Cardiac muscle cell (in vitro differentiated cells and primary cell): ENCODE results near the gene TLL2. TPM values are rescaled to one million over a fixed set of nuclear protein-coding genes. Genes with fewer than 3 reads are reported as not detected.
A peak's percentile ranks its signal among the peaks of the same experiment; 100 is the strongest.

Experiments used
- DNase-seq, 2 donors: peaks; one replicate each; pipeline versions ENCODE4 v3.0.0 to v3.0.0-alpha.2; 2010 to 2017; ENCODE audit warnings: low read depth in 1 of 2, low spot score in 1 of 2
- H3K27ac ChIP-seq: fragments of 200-600 bp; sonication (generic); 2 replicates; pipeline ENCODE4 v1.5.1; 2016
- H3K27me3 ChIP-seq: fragments of 200-600 bp; sonication (generic); 2 replicates; pipeline ENCODE4 v1.6.0; 2016; ENCODE audit warnings: control low read depth
- H3K36me3 ChIP-seq: fragments of 200-600 bp; sonication (generic); 2 replicates; pipeline ENCODE4 v1.5.1; 2016; ENCODE audit warnings: control low read depth
- H3K4me1 ChIP-seq: fragments of 200-600 bp; sonication (generic); 2 replicates; pipeline ENCODE4 v1.8.1; 2017; ENCODE audit warnings: low read depth, mild to moderate bottlenecking, mixed run types
- H3K4me3 ChIP-seq: fragments of 200-600 bp; sonication (generic); 2 replicates; pipeline ENCODE4 v1.5.1; 2016; ENCODE audit warnings: mild to moderate bottlenecking
- H3K9me3 ChIP-seq: fragments of 200-600 bp; sonication (generic); 2 replicates; pipeline ENCODE4 v1.5.1; 2017; ENCODE audit warnings: low read depth, mild to moderate bottlenecking, control low read depth
- polyA plus RNA-seq: library from polyadenylated mRNA; unstranded; fragments of >200 nt; fragmentation: Nextera tagmentation; extraction: Ambion mirVana; gene quantifications from 2 replicates; pipeline ENCODE4 v1.2.1, GENCODE V29; 2016
- total RNA-seq: library from RNA; depleted of rRNA; stranded (reverse); fragments of >200 nt; gene quantifications from 2 replicates; pipeline ENCODE4 v1.2.3, GENCODE V29; 2016
- TF ChIP-seq, protein P1 (sequence below): IDR thresholded peaks from 2 replicates; pipeline ENCODE4 v1.5.1; 2012; ENCODE audit warnings: low read depth, mild to moderate bottlenecking, low read length

The TLL2 gene
- total and polyA plus RNA-seq, 2 experiments from 2014 or later: 0.15 to 0.55 TPM

GRCh38 chr10:96419351-96419750 lies 94.4 kb downstream of the TLL2 start:
- H3K4me3 ChIP-seq: no peak overlapping the region
- DNase-seq: no peak
- no peaks in the 10 kb centered on the region for H3K36me3 ChIP-seq
- H3K27me3 ChIP-seq: no peaks in the 10 kb centered on the region
- H3K4me1 ChIP-seq: no peaks in the 10 kb centered on the region
- no peak overlapping the region for H3K27ac ChIP-seq
- TF ChIP-seq, protein P1, sequence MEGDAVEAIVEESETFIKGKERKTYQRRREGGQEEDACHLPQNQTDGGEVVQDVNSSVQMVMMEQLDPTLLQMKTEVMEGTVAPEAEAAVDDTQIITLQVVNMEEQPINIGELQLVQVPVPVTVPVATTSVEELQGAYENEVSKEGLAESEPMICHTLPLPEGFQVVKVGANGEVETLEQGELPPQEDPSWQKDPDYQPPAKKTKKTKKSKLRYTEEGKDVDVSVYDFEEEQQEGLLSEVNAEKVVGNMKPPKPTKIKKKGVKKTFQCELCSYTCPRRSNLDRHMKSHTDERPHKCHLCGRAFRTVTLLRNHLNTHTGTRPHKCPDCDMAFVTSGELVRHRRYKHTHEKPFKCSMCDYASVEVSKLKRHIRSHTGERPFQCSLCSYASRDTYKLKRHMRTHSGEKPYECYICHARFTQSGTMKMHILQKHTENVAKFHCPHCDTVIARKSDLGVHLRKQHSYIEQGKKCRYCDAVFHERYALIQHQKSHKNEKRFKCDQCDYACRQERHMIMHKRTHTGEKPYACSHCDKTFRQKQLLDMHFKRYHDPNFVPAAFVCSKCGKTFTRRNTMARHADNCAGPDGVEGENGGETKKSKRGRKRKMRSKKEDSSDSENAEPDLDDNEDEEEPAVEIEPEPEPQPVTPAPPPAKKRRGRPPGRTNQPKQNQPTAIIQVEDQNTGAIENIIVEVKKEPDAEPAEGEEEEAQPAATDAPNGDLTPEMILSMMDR: no peak
- no peaks in the 10 kb centered on the region for H3K9me3 ChIP-seq

DNA sequence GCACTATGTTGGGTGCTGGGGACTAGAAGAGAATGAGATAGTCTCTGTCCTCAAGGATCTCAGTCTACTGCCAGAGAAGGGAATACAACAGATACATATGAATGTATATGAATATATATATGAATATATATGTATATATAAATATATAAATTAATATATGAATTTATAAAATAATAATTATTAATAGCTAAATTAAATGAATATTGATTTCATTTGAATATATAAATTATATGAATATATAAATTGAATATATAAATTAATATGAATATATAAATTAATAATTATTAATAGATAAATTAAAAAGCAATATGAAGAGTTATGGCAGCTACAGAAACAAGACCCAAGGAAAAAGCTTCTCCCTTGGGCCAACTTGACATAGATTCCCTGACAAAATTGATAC lies 95.1 kb downstream of the TLL2 start:
- Histone ChIP-seq H3K27ac (no peak overlapping the region), H3K4me3 (no peak overlapping the region), H3K9me3 (no peaks in the 10 kb centered on the region), H3K27me3 (no peaks in the 10 kb centered on the region), H3K4me1 (no peaks in the 10 kb centered on the region), H3K36me3 (no peaks in the 10 kb centered on the region)
- DNase-seq: no peak
- TF ChIP-seq, protein P1: no peak

DNA sequence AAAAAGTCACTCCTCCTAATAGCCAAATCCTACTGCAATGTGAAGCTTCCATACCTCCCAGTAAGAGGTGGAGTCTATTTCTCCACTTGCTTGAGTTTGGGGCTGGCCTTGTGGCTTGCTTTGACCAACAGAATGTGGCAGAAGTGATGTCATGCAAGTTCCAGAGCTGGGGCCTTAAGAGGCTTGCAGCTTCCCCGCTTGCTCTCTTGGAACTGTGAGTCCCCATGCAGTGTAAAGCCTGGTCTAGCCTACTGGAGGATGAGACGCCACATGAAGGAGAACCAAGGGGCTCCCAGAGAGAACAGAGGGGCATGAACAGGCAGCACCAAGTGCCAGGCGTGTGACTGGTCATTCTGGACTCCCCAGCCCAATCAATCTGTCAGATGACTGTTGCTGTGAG lies 96.3 kb downstream of the TLL2 start:
- TF ChIP-seq, protein P1: no peak
- Histone ChIP-seq H3K4me3 (no peak overlapping the region), H3K27ac (no peak overlapping the region), H3K27me3 (no peaks in the 10 kb centered on the region), H3K4me1 (no peaks in the 10 kb centered on the region), H3K36me3 (no peaks in the 10 kb centered on the region), H3K9me3 (no peaks in the 10 kb centered on the region)
- DNase-seq: peak; percentile 23 to 40

- Histone ChIP-seq H3K27ac (no peak overlapping the region), H3K36me3 (no peaks in the 10 kb centered on the region), H3K4me1 (no peaks in the 10 kb centered on the region), H3K4me3 (no peak overlapping the region), H3K27me3 (peaks cover 2% of the 10 kb centered on the region), H3K9me3 (no peaks in the 10 kb centered on the region)
- TF ChIP-seq, protein P1: no peak
- DNase-seq: peak in 1 of 2 donors; percentile 67
These were observed 97.1 kb downstream of the TLL2 start for GRCh38 chr10:96416643-96417042.

DNA sequence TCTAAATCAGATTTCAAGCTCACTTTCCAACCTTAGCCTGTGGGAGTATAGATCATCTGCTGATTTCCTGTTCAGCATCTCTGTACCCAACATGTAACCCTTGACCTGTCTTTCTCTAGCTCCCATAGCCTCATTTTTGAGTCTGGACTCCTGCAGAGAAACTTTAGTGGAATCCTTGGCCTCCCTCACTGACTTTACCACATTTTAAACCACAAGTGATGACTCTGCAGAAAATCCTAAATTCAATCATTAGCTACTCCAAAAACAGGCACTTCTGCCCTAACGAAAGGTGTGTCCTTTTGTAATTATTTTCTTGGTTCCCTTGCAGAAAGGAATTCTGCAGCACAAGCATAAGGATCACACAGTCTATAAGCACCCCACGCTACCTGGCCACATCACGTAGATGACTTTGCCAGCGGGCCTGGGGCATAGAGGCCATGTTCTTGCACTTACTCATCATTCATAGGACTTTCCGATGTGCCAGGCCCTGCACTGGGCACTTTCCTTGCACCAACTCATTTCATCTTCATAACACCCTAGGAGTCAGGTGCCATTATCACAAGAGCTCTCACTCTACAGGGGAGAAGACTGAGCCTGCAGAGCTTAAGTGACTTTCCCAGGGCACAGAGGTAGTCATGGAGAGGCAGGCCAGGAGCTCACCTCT lies 97.7 kb downstream of the TLL2 start:
- no peaks in the 10 kb centered on the region for H3K9me3 ChIP-seq
- no peak overlapping the region for H3K4me3 ChIP-seq
- H3K27me3 ChIP-seq: peaks cover 6% of the 10 kb centered on the region
- H3K4me1 ChIP-seq: no peaks in the 10 kb centered on the region
- peak in 1 of 2 donors; percentile 35 for DNase-seq
- no peak overlapping the region for H3K27ac ChIP-seq
- no peaks in the 10 kb centered on the region for H3K36me3 ChIP-seq
- TF ChIP-seq, protein P1: no peak
